Stimulated activated CD4-positive, alpha-beta T cell treated with anti-CD3 and anti-CD28 coated beads, Interleukin-2, amount 100 ng/mL, for 24 hours (primary cell): ENCODE data around the gene ADORA1.

Experiments used
- DNase-seq, 2 donors: peaks; one replicate each; pipeline ENCODE4 v3.0.0-alpha.2; 2020

The ADORA1 gene

GRCh38 chr1:203176273-203177035 is 48.9 kb downstream of the ADORA1 start:
- no peak for DNase-seq

- DNase-seq = no peak
These were observed 49.5 kb downstream of the ADORA1 start for GRCh38 chr1:203177036-203177405.

GRCh38 chr1:203177470-203178039 is 50.0 kb downstream of the ADORA1 start:
- no peak for DNase-seq

GRCh38 chr1:203178083-203178482 is 50.6 kb downstream of the ADORA1 start:
- DNase-seq = no peak

- no peak for DNase-seq
These were observed 51.5 kb downstream of the ADORA1 start for GRCh38 chr1:203178821-203179666.

GRCh38 chr1:203179667-203180005 is 52.1 kb downstream of the ADORA1 start:
- no peak for DNase-seq

- no peak for DNase-seq
These were observed 53.2 kb downstream of the ADORA1 start for GRCh38 chr1:203180611-203181330.

GRCh38 chr1:203181586-203182386 is 54.3 kb downstream of the ADORA1 start:
- DNase-seq = no peak

- no peak for DNase-seq
These were observed 54.9 kb downstream of the ADORA1 start for GRCh38 chr1:203182387-203182953.

- DNase-seq = no peak
These were observed 56.3 kb downstream of the ADORA1 start for GRCh38 chr1:203183828-203184227.

- DNase-seq = no peak
These were observed 56.9 kb downstream of the ADORA1 start for GRCh38 chr1:203184467-203184866.

- DNase-seq = no peak
These were observed 57.5 kb downstream of the ADORA1 start for GRCh38 chr1:203185061-203185461.

- no peak for DNase-seq
These were observed 58.1 kb downstream of the ADORA1 start for GRCh38 chr1:203185585-203185984.

GRCh38 chr1:203186091-203186445 is 58.5 kb downstream of the ADORA1 start:
- DNase-seq = no peak

GRCh38 chr1:203186446-203187303 is 59.1 kb downstream of the ADORA1 start, which contains the start of gene CHI3L1:
TSS of gene CHI3L1 (minus strand) at chr1:203186704. CDS start at chr1:203186623, 81 bp downstream.
- DNase-seq = no peak

- no peak for DNase-seq
These were observed 59.8 kb downstream of the ADORA1 start for GRCh38 chr1:203187304-203187685.

- no peak for DNase-seq
These were observed 60.3 kb downstream of the ADORA1 start for GRCh38 chr1:203187689-203188264.

- no peak for DNase-seq
These were observed 61.2 kb downstream of the ADORA1 start for GRCh38 chr1:203188686-203189232.

- DNase-seq = no peak
These were observed 62.4 kb downstream of the ADORA1 start for GRCh38 chr1:203189951-203190352.

- DNase-seq = no peak
These were observed 63.4 kb downstream of the ADORA1 start for GRCh38 chr1:203190949-203191348.
